ENCODE measurements around the gene PDCD7.

The PDCD7 gene

DNA sequence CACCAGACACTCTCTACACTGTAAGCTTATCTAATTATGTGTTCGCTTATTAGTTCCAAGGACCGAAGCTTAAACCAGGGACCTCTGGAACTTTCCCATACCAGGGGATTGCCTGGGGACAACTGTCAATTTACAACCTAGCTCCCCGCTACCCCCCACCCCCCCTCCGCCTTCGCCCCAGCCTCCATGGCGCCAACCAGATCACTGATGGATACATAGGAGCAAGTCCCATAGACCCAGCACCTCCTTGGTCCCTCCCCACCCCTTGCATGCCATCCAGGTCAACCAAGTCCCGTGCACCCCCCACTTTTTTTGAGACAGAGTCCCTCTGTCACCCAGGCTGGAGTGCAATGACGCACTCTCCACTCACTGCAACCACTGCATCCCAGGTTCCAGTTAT is 930 bp upstream of the PDCD7 start:
- no peak for DNase-seq (ENCODE audit: low read depth)
- peak overlapping the region; percentile 95 for H3K4me3 ChIP-seq (ENCODE audit: low read depth, low read length)
- TF ChIP-seq, protein P1, sequence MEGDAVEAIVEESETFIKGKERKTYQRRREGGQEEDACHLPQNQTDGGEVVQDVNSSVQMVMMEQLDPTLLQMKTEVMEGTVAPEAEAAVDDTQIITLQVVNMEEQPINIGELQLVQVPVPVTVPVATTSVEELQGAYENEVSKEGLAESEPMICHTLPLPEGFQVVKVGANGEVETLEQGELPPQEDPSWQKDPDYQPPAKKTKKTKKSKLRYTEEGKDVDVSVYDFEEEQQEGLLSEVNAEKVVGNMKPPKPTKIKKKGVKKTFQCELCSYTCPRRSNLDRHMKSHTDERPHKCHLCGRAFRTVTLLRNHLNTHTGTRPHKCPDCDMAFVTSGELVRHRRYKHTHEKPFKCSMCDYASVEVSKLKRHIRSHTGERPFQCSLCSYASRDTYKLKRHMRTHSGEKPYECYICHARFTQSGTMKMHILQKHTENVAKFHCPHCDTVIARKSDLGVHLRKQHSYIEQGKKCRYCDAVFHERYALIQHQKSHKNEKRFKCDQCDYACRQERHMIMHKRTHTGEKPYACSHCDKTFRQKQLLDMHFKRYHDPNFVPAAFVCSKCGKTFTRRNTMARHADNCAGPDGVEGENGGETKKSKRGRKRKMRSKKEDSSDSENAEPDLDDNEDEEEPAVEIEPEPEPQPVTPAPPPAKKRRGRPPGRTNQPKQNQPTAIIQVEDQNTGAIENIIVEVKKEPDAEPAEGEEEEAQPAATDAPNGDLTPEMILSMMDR (IDR thresholded peaks at IDR 0.05; ENCODE audit: low read depth, low read length), result no peak
- TF ChIP-seq, protein P2, sequence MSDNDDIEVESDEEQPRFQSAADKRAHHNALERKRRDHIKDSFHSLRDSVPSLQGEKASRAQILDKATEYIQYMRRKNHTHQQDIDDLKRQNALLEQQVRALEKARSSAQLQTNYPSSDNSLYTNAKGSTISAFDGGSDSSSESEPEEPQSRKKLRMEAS (IDR thresholded peaks at IDR 0.05; ENCODE audit: low read depth, low read length), result no peak
- no peak for TF ChIP-seq POLR2A (IDR thresholded peaks at IDR 0.05; ENCODE audit: extremely low read depth, insufficient read length)
- TF ChIP-seq MYC (IDR thresholded peaks at IDR 0.05; ENCODE audit: low read depth, low read length), result no peak

DNA sequence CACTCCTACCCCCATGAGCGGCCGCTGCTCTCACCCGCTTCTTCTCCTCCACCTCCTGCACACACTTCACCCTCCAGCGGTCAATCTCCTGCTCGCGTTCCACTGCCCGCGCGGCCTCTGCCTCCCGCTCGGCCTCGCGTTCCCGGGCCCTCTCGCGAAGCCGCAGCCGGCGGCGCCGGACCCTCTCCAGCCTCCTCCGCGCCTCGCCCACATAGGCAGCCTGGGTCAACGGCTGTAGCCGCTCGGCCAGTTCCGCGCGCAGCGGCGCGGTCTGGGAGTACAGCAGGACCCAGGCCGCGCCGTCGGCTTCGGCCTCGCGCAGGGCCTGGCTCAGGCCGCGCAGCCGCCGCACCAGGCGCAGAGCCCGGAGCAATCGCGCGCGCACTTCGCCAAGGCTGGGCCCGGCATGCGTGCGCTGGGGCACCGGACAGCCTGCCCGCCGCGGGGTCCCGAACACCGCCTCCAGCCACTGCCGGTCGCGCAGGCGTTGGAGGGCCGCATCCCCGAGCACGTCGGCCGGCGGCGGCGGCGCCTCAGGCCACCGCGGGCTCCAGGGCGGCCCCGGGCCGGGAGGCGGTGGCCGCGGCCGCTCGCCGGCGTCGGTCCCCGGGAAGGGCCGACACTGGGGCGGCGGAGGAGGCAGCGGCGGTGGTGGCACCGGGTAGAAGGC is 595 bp downstream of the PDCD7 start:
- peak overlapping the region; percentile 95 for H3K4me3 ChIP-seq (ENCODE audit: low read depth, low read length)
- TF ChIP-seq POLR2A (IDR thresholded peaks at IDR 0.05; ENCODE audit: extremely low read depth, insufficient read length), result no peak
- no peak for TF ChIP-seq MYC (IDR thresholded peaks at IDR 0.05; ENCODE audit: low read depth, low read length)
- TF ChIP-seq, protein P2 (IDR thresholded peaks at IDR 0.05; ENCODE audit: low read depth, low read length), result no peak
- TF ChIP-seq, protein P1 (IDR thresholded peaks at IDR 0.05; ENCODE audit: low read depth, low read length), result no peak
- peak; percentile 74 for DNase-seq (ENCODE audit: low read depth)

DNA sequence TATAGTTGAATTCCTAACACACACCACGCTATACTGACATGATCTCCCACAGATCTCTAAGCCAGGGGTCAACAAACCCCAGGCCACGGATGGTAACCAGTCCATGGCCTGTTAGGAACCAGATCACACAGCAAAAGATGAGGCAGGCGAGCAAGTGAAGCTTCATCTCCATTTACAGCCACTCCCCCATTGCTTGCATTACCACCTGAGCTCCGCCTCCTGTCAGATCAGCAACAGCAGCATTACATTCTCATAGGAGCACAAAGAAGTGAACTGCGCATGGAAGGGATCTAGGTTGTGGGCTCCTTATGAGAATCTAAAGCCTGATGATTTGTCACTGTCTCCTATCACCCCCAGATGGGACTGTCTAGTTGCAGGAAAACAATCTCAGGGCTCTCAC is 2.7 kb downstream of the PDCD7 start:
- DNase-seq (ENCODE audit: low read depth), result peak; percentile 12
- TF ChIP-seq POLR2A (IDR thresholded peaks at IDR 0.05; ENCODE audit: extremely low read depth, insufficient read length) (no peak), MYC (IDR thresholded peaks at IDR 0.05; ENCODE audit: low read depth, low read length) (no peak)
- TF ChIP-seq, protein P2 (IDR thresholded peaks at IDR 0.05; ENCODE audit: low read depth, low read length), result no peak
- TF ChIP-seq, protein P1 (IDR thresholded peaks at IDR 0.05; ENCODE audit: low read depth, low read length), result no peak
- no peak overlapping the region for H3K4me3 ChIP-seq (ENCODE audit: low read depth, low read length)

DNA sequence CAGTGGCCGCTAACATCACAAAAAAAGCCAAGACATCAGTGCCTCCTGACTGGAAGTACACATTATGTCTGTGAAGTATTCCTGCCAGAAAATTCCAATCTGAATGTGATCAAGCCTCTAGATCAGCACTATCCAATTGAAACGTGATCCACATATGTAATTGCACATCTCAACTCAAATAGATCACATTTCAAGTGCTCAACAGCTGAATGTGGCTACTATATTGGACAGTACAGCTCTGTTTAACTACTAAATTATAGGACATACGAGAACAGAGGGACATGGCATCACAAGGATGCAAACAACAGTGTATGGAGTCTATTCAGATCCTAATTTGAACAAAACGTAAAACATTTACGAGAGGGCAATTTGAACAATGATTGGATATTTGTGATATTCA is 18.1 kb downstream of the PDCD7 start:
- no peak overlapping the region for H3K4me3 ChIP-seq (ENCODE audit: low read depth, low read length)
- no peak for DNase-seq (ENCODE audit: low read depth)
- TF ChIP-seq, protein P1 (IDR thresholded peaks at IDR 0.05; ENCODE audit: low read depth, low read length), result no peak
- TF ChIP-seq, protein P2 (IDR thresholded peaks at IDR 0.05; ENCODE audit: low read depth, low read length), result no peak
- no peak for TF ChIP-seq MYC (IDR thresholded peaks at IDR 0.05; ENCODE audit: low read depth, low read length)
- TF ChIP-seq POLR2A (IDR thresholded peaks at IDR 0.05; ENCODE audit: extremely low read depth, insufficient read length), result no peak

DNA sequence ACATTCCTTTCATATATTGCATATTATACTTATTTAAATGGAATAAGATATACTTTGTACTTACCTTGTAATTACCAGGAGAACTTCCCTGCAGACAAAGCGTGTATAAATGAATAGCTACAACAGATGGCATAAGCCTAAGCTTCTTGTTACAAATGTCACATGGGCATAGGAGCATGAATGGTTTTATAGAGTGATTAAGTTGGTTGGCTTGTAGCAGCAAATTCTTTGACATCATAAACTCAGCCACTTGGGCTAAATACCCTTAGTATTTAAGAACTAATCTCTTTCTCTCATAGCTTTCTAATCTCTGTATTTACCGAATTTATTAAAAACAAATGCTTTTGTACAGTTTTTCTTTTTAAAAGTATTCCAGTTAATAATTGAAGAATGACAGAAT is 18.5 kb downstream of the PDCD7 start, which contains the start of gene UBAP1L:
TSS of gene UBAP1L (minus strand) at position 115 of the 400 bp plus-strand sequence. CDS start 8,985 bp downstream, outside the sequence.
- no peak for DNase-seq (ENCODE audit: low read depth)
- no peak within 1 kb of the TSS for H3K4me3 ChIP-seq (ENCODE audit: low read depth, low read length)
- TF ChIP-seq, protein P1 (IDR thresholded peaks at IDR 0.05; ENCODE audit: low read depth, low read length), result no peak
- no peak for TF ChIP-seq MYC (IDR thresholded peaks at IDR 0.05; ENCODE audit: low read depth, low read length)
- TF ChIP-seq, protein P2 (IDR thresholded peaks at IDR 0.05; ENCODE audit: low read depth, low read length), result no peak
- TF ChIP-seq POLR2A (IDR thresholded peaks at IDR 0.05; ENCODE audit: extremely low read depth, insufficient read length), result no peak
